PC-9 (cell line): ENCODE measurements around the gene DAAM2.

ENCODE experiments used
- CTCF ChIP-seq: fragments of 200-600 bp; sonication (generic); conservative IDR thresholded peaks from 2 replicates; pipeline ENCODE4 v1.6.1; 2017; ENCODE audit warnings: mixed run types, antibody characterized with exemption, mild to moderate bottlenecking, moderate library complexity
- EZH2 ChIP-seq: fragments of 200-600 bp; sonication (generic); IDR thresholded peaks from 2 replicates; pipeline ENCODE4 v1.8.0; 2017; ENCODE audit warnings: antibody characterized with exemption, low read depth

GRCh38 chr6:39876111-39876510, 83.9 kb downstream of the DAAM2 start:
- TF ChIP-seq CTCF (no peak), EZH2 (no peak)
